BLaER1 (cell line): ENCODE data around the gene MAGI2.

Experiments
- H3K27ac ChIP-seq: shearing (Covaris generic); formaldehyde crosslinking; 2 replicates; pipeline ENCODE4 v1.8.1; 2022
- H3K27me3 ChIP-seq: shearing (Covaris generic); formaldehyde crosslinking; 2 replicates; pipeline ENCODE4 v1.8.1; 2022
- H3K36me3 ChIP-seq: shearing (Covaris generic); formaldehyde crosslinking; 2 replicates; pipeline ENCODE4 v1.8.1; 2022
- H3K4me1 ChIP-seq: shearing (Covaris generic); formaldehyde crosslinking; 2 replicates; pipeline ENCODE4 v1.8.1; 2022
- H3K4me2 ChIP-seq: shearing (Covaris generic); formaldehyde crosslinking; 2 replicates; pipeline ENCODE4 v1.8.1; 2022
- H3K4me3 ChIP-seq: shearing (Covaris generic); formaldehyde crosslinking; 2 replicates; pipeline ENCODE4 v1.8.1; 2022
- H3K9ac ChIP-seq: shearing (Covaris generic); formaldehyde crosslinking; 2 replicates; pipeline ENCODE4 v1.8.1; 2022
- H3K9me3 ChIP-seq: shearing (Covaris generic); formaldehyde crosslinking; 2 replicates; pipeline ENCODE4 v1.8.1; 2022
- H4K20me1 ChIP-seq: shearing (Covaris generic); formaldehyde crosslinking; 2 replicates; pipeline ENCODE4 v1.8.1; 2022
- Cebpa-rat ChIP-seq: shearing (Covaris generic); IDR thresholded peaks from 2 replicates; pipeline ENCODE4 v1.8.1; 2022

The MAGI2 gene

DNA sequence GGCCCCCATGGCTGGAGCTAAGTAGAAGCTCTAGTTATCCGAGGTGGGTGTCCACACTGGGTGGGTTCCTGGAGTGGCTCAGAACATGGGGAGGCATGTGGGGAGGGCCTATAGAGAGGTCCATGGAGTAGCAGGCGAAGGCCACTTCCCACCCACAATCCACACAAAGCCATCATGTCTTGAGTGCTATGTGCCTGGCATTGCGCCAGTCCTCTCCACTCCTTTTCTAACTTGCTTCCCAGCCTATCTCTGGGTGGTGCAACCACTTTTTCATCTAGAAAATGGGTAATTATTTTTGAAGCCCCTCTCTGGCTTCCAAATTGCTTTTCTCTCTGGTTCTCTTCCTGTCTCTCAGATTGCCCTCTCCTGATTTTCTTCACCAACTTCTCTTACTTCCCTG lies 1391.3 kb downstream of the MAGI2 start:
- Histone ChIP-seq H3K4me3 (no peak overlapping the region), H3K9me3 (no peaks in the 10 kb centered on the region), H3K4me2 (no peak overlapping the region), H3K27ac (no peak overlapping the region), H3K9ac (no peak overlapping the region), H4K20me1 (no peaks in the 10 kb centered on the region), H3K36me3 (no peaks in the 10 kb centered on the region), H3K4me1 (peaks cover 48% of the 10 kb centered on the region), H3K27me3 (no peaks in the 10 kb centered on the region)
- TF ChIP-seq Cebpa-rat, result no peak

DNA sequence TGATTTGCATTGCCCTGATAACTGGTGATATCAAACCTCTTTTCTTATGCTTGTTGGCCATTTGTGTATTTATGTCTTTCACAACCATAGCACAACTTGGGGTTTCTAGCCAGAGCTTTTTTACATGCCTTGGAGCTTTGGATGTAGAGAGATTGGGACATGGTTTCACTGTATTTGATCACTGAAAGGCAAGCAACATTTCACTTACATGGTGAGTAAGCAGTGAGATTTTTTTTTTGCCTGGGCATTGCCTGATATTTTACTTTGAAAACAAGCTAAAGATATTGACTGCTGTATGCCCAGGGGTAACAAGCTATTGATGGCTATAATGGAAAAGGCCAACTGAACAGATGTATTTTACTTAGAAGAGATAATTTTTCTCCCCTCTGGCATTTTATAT lies 1395.9 kb downstream of the MAGI2 start:
- H3K9ac ChIP-seq, result no peak overlapping the region
- H3K4me2 ChIP-seq, result peak overlapping the region; percentile 68; the same call in 1 of the 2 replicates
- no peaks in the 10 kb centered on the region for H4K20me1 ChIP-seq
- TF ChIP-seq Cebpa-rat, result no peak
- H3K4me1 ChIP-seq, result peaks cover 46% of the 10 kb centered on the region
- no peaks in the 10 kb centered on the region for H3K27me3 ChIP-seq
- H3K36me3 ChIP-seq, result no peaks in the 10 kb centered on the region
- peak overlapping the region; percentile 82; the same call in 1 of the 2 replicates for H3K27ac ChIP-seq
- H3K9me3 ChIP-seq, result no peaks in the 10 kb centered on the region
- H3K4me3 ChIP-seq, result no peak overlapping the region

- Histone ChIP-seq H3K9ac (no peak overlapping the region), H4K20me1 (no peaks in the 10 kb centered on the region), H3K9me3 (no peaks in the 10 kb centered on the region), H3K4me1 (peaks cover 54% of the 10 kb centered on the region), H3K4me3 (no peak overlapping the region), H3K27me3 (no peaks in the 10 kb centered on the region), H3K4me2 (no peak overlapping the region), H3K36me3 (no peaks in the 10 kb centered on the region), H3K27ac (0 out of 2 replicates have a peak overlapping the region, but pooled peaks have one; percentile 35)
- TF ChIP-seq Cebpa-rat, result no peak
Measured at GRCh38 chr7:78055599-78055998, 1397.9 kb downstream of the MAGI2 start.

DNA sequence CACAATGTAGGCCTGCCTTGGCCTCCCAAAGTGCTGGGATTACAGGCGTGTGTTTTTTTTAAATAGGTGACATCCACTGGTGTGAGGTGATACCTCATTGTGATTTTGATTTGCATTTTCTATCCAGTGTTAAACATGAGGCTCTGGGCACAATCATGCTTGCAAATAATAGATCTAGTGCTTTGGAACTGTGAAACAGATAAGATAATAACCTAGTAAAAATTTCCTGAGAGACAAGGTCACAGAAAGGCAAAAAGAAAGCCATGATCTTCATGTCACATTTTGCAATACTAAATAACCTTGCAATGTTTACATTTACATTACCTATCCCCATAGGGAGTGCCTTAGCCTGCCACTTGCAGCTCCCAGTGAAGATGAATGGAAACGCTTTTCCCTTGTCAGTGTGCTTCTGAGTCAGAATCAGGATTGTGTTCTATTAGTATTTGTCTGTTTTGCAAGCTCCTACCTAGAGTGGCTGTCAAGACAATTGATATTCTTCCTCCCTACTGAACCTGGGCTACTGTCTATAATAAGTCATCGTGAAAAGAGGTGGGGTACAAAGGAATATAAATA lies 1398.4 kb downstream of the MAGI2 start:
- Histone ChIP-seq H3K4me2 (no peak overlapping the region), H3K27me3 (no peaks in the 10 kb centered on the region), H3K4me3 (no peak overlapping the region), H3K36me3 (no peaks in the 10 kb centered on the region), H3K4me1 (peaks cover 49% of the 10 kb centered on the region), H3K27ac (no peak overlapping the region), H4K20me1 (no peaks in the 10 kb centered on the region), H3K9me3 (no peaks in the 10 kb centered on the region), H3K9ac (no peak overlapping the region)
- no peak for TF ChIP-seq Cebpa-rat

GRCh38 chr7:78052112-78052511 lies 1401.4 kb downstream of the MAGI2 start:
- H3K4me3 ChIP-seq, result no peak overlapping the region
- H3K27ac ChIP-seq, result peak overlapping the region; percentile 7; the same call in 1 of the 2 replicates
- H3K9ac ChIP-seq, result no peak overlapping the region
- no peaks in the 10 kb centered on the region for H3K27me3 ChIP-seq
- H3K4me2 ChIP-seq, result peak overlapping the region; percentile 48
- TF ChIP-seq Cebpa-rat, result no peak
- H3K36me3 ChIP-seq, result no peaks in the 10 kb centered on the region
- no peaks in the 10 kb centered on the region for H4K20me1 ChIP-seq
- H3K4me1 ChIP-seq, result peaks cover 19% of the 10 kb centered on the region
- 0 out of 2 replicates have a peak, but pooled peaks cover 4% of the 10 kb centered on the region for H3K9me3 ChIP-seq

DNA sequence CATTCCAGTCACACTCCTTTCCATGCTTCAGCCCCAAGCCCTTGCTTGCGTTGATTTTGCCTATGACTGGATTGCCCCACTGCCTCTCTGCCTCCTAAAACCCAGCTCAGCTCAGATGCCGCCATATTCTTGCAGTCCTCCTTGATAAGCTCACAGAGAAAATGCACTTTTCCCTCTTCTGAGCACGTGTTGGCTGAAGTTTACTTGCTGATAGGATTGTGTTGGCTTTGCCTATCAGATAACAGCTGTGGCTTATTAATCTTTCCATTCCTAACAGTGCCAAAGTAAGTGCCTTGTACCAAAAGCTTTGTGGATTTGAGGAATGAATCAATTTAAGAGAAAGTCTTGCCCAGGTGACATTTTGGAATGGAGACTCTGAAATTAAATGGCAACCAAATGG lies 1405.7 kb downstream of the MAGI2 start:
- Histone ChIP-seq H3K9me3 (0 out of 2 replicates have a peak, but pooled peaks cover 4% of the 10 kb centered on the region), H3K4me2 (no peak overlapping the region), H3K27me3 (no peaks in the 10 kb centered on the region), H4K20me1 (no peaks in the 10 kb centered on the region), H3K4me1 (peaks cover 27% of the 10 kb centered on the region), H3K36me3 (no peaks in the 10 kb centered on the region), H3K9ac (no peak overlapping the region), H3K27ac (0 out of 2 replicates have a peak overlapping the region, but pooled peaks have one; percentile 21), H3K4me3 (no peak overlapping the region)
- no peak for TF ChIP-seq Cebpa-rat

DNA sequence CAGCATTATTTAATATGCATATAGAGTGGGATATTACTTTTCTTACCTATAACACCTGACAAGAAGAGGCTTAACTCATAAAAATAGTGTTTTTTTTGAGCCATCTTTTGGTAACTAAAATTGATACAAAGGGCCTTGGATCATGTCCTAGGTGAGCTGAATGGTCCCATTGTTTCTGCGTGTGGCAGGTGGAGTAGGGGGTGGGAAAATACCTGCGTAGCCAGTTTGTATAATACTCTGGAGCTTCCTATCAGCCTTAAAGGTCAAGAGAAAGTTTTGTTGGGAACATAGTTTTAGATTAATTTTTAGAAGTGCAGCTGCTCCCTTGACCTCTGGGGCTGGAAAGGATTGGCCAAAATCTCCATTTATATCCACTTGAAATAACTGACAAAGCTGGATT lies 1410.3 kb downstream of the MAGI2 start:
- no peaks in the 10 kb centered on the region for H4K20me1 ChIP-seq
- H3K4me2 ChIP-seq, result peak overlapping the region; percentile 54
- no peak for TF ChIP-seq Cebpa-rat

DNA sequence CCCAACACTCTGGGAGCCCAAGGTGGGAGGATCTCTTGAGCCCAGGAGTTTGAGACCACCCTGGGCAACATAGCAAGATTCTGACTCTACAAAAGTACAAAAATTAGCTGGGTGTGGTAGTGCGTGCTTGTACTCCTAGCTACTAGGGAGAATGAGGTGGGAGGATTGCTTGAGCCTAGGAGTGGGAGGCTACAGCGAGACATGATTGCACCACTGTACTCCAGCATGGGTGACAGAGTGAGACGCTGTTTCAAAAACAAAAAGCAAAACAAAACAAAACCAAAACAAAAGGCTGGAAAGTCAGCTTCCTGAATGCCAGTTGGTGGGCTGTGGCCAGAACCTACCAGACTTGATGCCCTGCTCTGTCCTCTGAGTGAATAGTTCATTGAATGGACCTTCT lies 1412.0 kb downstream of the MAGI2 start:
- Histone ChIP-seq H3K4me2 (peak overlapping the region; percentile 17; the same call in 1 of the 2 replicates), H4K20me1 (no peaks in the 10 kb centered on the region), H3K27me3 (no peaks in the 10 kb centered on the region), H3K36me3 (no peaks in the 10 kb centered on the region), H3K9me3 (peaks cover 16% of the 10 kb centered on the region), H3K9ac (no peak overlapping the region), H3K27ac (peak overlapping the region; percentile 50), H3K4me3 (no peak overlapping the region), H3K4me1 (peaks cover 34% of the 10 kb centered on the region)
- TF ChIP-seq Cebpa-rat, result no peak

More for the DNA sequence above, 1410.3 kb downstream of the MAGI2 start:
- H3K9ac ChIP-seq, result no peak overlapping the region
- H3K27ac ChIP-seq, result peak overlapping the region; percentile 7
- peaks cover 20% of the 10 kb centered on the region for H3K9me3 ChIP-seq
- no peaks in the 10 kb centered on the region for H3K36me3 ChIP-seq
- H3K4me1 ChIP-seq, result peaks cover 34% of the 10 kb centered on the region
- H3K27me3 ChIP-seq, result no peaks in the 10 kb centered on the region
- H3K4me3 ChIP-seq, result no peak overlapping the region

DNA sequence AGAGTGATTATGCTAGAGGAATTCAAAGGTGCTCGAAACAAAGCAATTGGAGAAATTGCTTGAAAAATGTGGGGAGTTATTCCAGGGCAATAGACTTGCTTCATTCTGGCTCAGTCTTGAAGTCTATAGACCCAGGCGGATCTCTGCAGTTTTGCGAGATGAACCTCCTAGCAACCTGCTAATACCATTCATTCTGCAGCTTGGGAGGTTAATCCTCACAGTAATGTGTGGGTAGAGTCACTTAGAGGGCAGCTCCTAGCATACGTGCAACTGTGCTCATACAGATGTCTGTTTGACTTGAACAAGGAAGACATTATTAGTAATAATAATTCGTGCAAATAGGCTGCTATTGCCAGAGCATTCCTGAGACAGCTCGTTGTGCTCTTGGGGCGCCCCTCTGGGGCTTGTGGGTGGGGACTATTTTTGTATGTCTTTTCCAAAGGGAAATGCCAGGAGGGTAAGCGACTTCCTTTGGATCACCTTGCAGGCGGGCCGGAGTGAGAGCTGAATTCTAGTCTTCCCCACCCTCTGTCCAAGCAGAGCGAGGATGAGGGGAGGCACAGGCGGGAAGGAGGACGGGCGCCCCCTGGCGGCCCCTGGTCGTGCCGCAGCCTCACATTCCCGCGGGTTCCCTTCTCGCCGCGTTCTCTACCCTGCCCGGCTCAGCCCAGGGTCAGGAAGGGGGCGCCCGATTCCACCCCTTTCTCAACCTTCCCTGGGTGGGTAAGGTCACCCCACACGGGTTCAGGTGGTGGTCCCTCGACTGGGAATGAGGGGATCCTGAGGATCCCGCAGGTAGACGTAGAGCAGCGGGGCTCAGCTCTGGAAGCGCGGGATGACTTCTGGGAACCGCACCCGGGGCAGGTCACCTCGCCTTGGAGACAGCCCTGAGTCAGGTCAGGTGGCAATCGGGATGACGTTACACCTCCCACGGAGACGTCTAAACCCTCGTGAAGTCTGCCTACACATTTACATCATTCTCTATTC lies 1413.4 kb downstream of the MAGI2 start:
- H3K27ac ChIP-seq, result no peak overlapping the region
- no peaks in the 10 kb centered on the region for H3K27me3 ChIP-seq
- H3K4me3 ChIP-seq, result no peak overlapping the region
- H3K4me1 ChIP-seq, result peaks cover 34% of the 10 kb centered on the region
- H3K36me3 ChIP-seq, result no peaks in the 10 kb centered on the region
- H4K20me1 ChIP-seq, result no peaks in the 10 kb centered on the region
- H3K4me2 ChIP-seq, result no peak overlapping the region
- peaks cover 16% of the 10 kb centered on the region for H3K9me3 ChIP-seq
- no peak overlapping the region for H3K9ac ChIP-seq
- TF ChIP-seq Cebpa-rat, result no peak

GRCh38 chr7:78038465-78039080 lies 1414.9 kb downstream of the MAGI2 start:
- no peaks in the 10 kb centered on the region for H3K36me3 ChIP-seq
- H3K4me1 ChIP-seq, result peaks cover 25% of the 10 kb centered on the region
- H3K4me2 ChIP-seq, result no peak overlapping the region
- no peak overlapping the region for H3K9ac ChIP-seq
- TF ChIP-seq Cebpa-rat, result no peak
- no peak overlapping the region for H3K27ac ChIP-seq
- no peaks in the 10 kb centered on the region for H3K27me3 ChIP-seq
- no peak overlapping the region for H3K4me3 ChIP-seq
- peaks cover 16% of the 10 kb centered on the region for H3K9me3 ChIP-seq
- no peaks in the 10 kb centered on the region for H4K20me1 ChIP-seq
